Mesenchymal stem cell (in vitro differentiated cells and primary cell): ENCODE results near the gene REV3L. TPM values are rescaled to one million over a fixed set of nuclear protein-coding genes. Genes with fewer than 3 reads are reported as not detected.

ENCODE experiments used
- DNase-seq: peaks from one replicate; pipeline ENCODE4 v3.0.0-alpha.2; 2013
- H2AFZ ChIP-seq: one replicate; pipeline ENCODE4 v1.6.1; 2013; ENCODE audit warnings: low read depth, mild to moderate bottlenecking, control low read depth, inconsistent platforms, low read length, moderate library complexity
- H2AK5ac ChIP-seq: 2 replicates; pipeline ENCODE4 v1.6.1; 2013; ENCODE audit warnings: low read length, moderate library complexity, mild to moderate bottlenecking, inconsistent platforms; ENCODE audit not compliant: severe bottlenecking
- H2BK120ac ChIP-seq: one replicate; pipeline ENCODE4 v1.6.1; 2013; ENCODE audit warnings: low read depth, mild to moderate bottlenecking, inconsistent platforms, low read length, moderate library complexity
- H2BK12ac ChIP-seq, 2 experiments: one replicate each; pipeline ENCODE4 v1.6.1; 2013; ENCODE audit warnings: inconsistent platforms in 2 of 2, low read length in 2 of 2, mild to moderate bottlenecking in 2 of 2, moderate library complexity in 2 of 2, control low read depth in 1 of 2
- H2BK15ac ChIP-seq: one replicate; pipeline ENCODE4 v1.6.1; 2013; ENCODE audit warnings: mild to moderate bottlenecking, low read depth, inconsistent platforms; ENCODE audit not compliant: poor library complexity, severe bottlenecking
- H2BK5ac ChIP-seq: 2 replicates; pipeline ENCODE4 v1.6.1; 2013; ENCODE audit warnings: low read depth, mild to moderate bottlenecking, low read length, control low read depth, inconsistent platforms; ENCODE audit not compliant: poor library complexity, severe bottlenecking
- H3K14ac ChIP-seq, 2 experiments: one replicate each; pipeline ENCODE4 v1.6.1; 2013; ENCODE audit warnings: inconsistent platforms in 2 of 2, low read length in 2 of 2, control low read depth in 1 of 2, mild to moderate bottlenecking in 1 of 2, moderate library complexity in 1 of 2
- H3K18ac ChIP-seq, 2 experiments: one replicate each; pipeline ENCODE4 v1.6.1; 2013; ENCODE audit warnings: inconsistent platforms in 2 of 2, low read length in 2 of 2, control low read depth in 1 of 2, low read depth in 1 of 2, mild to moderate bottlenecking in 1 of 2
- H3K23ac ChIP-seq, 2 experiments: one replicate each; pipeline ENCODE4 v1.6.1; 2013; ENCODE audit warnings: inconsistent platforms in 2 of 2, low read length in 2 of 2, mild to moderate bottlenecking in 2 of 2, moderate library complexity in 2 of 2, control low read depth in 1 of 2
- H3K27ac ChIP-seq: 2 replicates; pipeline ENCODE4 v1.5.1; 2013; ENCODE audit warnings: mild to moderate bottlenecking, moderate library complexity, low read length, control low read depth, inconsistent platforms; ENCODE audit not compliant: poor library complexity, severe bottlenecking
- H3K27me3 ChIP-seq, 2 experiments: 2 replicates each; pipeline versions ENCODE4 v1.6.1 to v1.7.0; 2013; ENCODE audit warnings: low read length in 2 of 2, mild to moderate bottlenecking in 2 of 2, moderate library complexity in 2 of 2, control low read depth in 1 of 2, inconsistent platforms in 1 of 2; ENCODE audit not compliant: control insufficient read depth in 1 of 2, insufficient read depth in 1 of 2
- H3K36me3 ChIP-seq, 2 experiments: 2 replicates each; pipeline versions ENCODE4 v1.6.1 to v1.7.0; 2013; ENCODE audit warnings: low read length in 2 of 2, control low read depth in 1 of 2, inconsistent platforms in 1 of 2, low read depth in 1 of 2, mild to moderate bottlenecking in 1 of 2; ENCODE audit not compliant: insufficient read depth in 2 of 2, control insufficient read depth in 1 of 2
- H3K4ac ChIP-seq, 2 experiments: one replicate each; pipeline ENCODE4 v1.6.1; 2013; ENCODE audit warnings: inconsistent platforms in 2 of 2, low read length in 2 of 2, mild to moderate bottlenecking in 2 of 2, moderate library complexity in 2 of 2, control low read depth in 1 of 2, low read depth in 1 of 2
- H3K4me1 ChIP-seq: 2 replicates; pipeline ENCODE4 v1.6.1; 2013; ENCODE audit warnings: low read depth, low read length, control low read depth; ENCODE audit not compliant: control insufficient read depth, insufficient read depth
- H3K4me2 ChIP-seq: 2 replicates; pipeline ENCODE4 v1.6.1; 2013; ENCODE audit warnings: low read length, mild to moderate bottlenecking, inconsistent platforms; ENCODE audit not compliant: poor library complexity, severe bottlenecking
- H3K4me3 ChIP-seq, 2 experiments: 2 replicates each; pipeline versions ENCODE4 v1.5.1 to v1.7.0; 2013; ENCODE audit warnings: low read length in 2 of 2, mild to moderate bottlenecking in 2 of 2, control low read depth in 1 of 2, low read depth in 1 of 2; ENCODE audit not compliant: insufficient read depth in 1 of 2
- H3K79me1 ChIP-seq: replicated peaks from 2 replicates; pipeline ENCODE4 v1.6.1; 2013; ENCODE audit warnings: mild to moderate bottlenecking, control low read depth, low read length, inconsistent platforms; ENCODE audit not compliant: poor library complexity, severe bottlenecking
- H3K9ac ChIP-seq: 2 replicates; pipeline ENCODE4 v1.7.0; 2013; ENCODE audit warnings: mild to moderate bottlenecking, low read length, moderate library complexity
- H3K9me3 ChIP-seq: 2 replicates; pipeline ENCODE4 v1.7.0; 2013; ENCODE audit warnings: mild to moderate bottlenecking, low read length; ENCODE audit not compliant: control insufficient read depth
- H4K8ac ChIP-seq: one replicate; pipeline ENCODE4 v1.6.1; 2013; ENCODE audit warnings: inconsistent platforms, mild to moderate bottlenecking, low read length, moderate library complexity
- H4K91ac ChIP-seq: one replicate; pipeline ENCODE4 v1.6.1; 2013; ENCODE audit warnings: mild to moderate bottlenecking, low read length, inconsistent platforms
- WGBS: methylation state at CpG from one replicate; pipeline ENCODE4 v1.1.7; 2013; ENCODE audit warnings: mixed read lengths; 5-methylcytosine and 5-hydroxymethylcytosine counted together
- polyA plus RNA-seq, 2 experiments: library from polyadenylated mRNA; stranded (reverse); fragments of 200-250 nt; gene quantifications; one replicate each; pipeline ENCODE4 v1.2.3, GENCODE V29; 2013

The REV3L gene
- 7.5 TPM for polyA plus RNA-seq (2013, experiment 1 of 2)
- polyA plus RNA-seq (2013, experiment 2 of 2): 7.5 TPM

- Histone ChIP-seq H3K4ac (peak within 1 kb of the TSS; percentile 98 to 100), H2AFZ (peak within 1 kb of the TSS; percentile 89), H3K36me3 (peaks cover 4 to 8% of the 10 kb centered on the region in 2 experiments), H2BK15ac (peak within 1 kb of the TSS; percentile 99), H3K4me1 (no peaks in the 10 kb centered on the region), H3K4me2 (peak within 1 kb of the TSS; percentile 80), H4K8ac (peak within 1 kb of the TSS; percentile 98), H2BK12ac (peak within 1 kb of the TSS; percentile 50 to 86), H3K9ac (peak within 1 kb of the TSS; percentile 98), H4K91ac (peak within 1 kb of the TSS; percentile 99), H3K23ac (peak within 1 kb of the TSS in 1 of 2 experiments; percentile 97), H3K14ac (peak within 1 kb of the TSS in 1 of 2 experiments; percentile 100), H3K9me3 (no peaks in the 10 kb centered on the region), H3K79me1 (peaks cover 8% of the 10 kb centered on the region), H3K27me3 (no peaks in the 10 kb centered on the region), H3K27ac (peak within 1 kb of the TSS; percentile 99), H3K4me3 (peak within 1 kb of the TSS; percentile 92 to 94), H2AK5ac (peak within 1 kb of the TSS; percentile 7), H3K18ac (peak within 1 kb of the TSS; percentile 81 to 98), H2BK120ac (peak within 1 kb of the TSS; percentile 99), H2BK5ac (peak within 1 kb of the TSS; percentile 97)
- 1% methylated on average over 60 of the region's 84 CpGs for WGBS
- DNase-seq: peak; percentile 92
These were observed at the start of gene REV3L for GRCh38 chr6:111482959-111483735. TSS of gene REV3L (minus strand) at chr6:111483218. CDS start at chr6:111482888, 330 bp downstream.

DNA sequence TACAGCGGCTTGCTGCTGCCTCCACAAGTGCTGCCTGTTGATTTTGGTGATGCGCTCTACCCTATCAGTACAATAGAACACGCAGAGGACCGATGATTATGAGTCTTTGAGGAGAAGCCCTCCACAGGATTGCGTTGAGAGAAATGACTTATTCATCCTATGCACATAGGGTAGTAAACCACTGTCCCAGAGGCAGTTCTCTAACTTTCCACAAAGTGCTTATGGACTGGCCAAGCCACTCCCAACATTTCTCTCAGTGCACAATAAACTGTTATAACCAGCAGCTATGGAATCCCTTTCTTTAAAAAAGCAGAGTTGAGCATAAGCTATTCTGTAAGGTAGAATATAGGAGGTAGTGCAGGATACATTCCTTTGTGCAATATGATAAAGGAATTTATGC is 48.2 kb upstream of the REV3L start:
- H4K8ac ChIP-seq: no peak overlapping the region
- H3K4ac ChIP-seq: no peak overlapping the region
- H2AK5ac ChIP-seq: no peak overlapping the region
- no peak overlapping the region for H4K91ac ChIP-seq
- H3K18ac ChIP-seq: no peak overlapping the region
- no peak overlapping the region for H3K23ac ChIP-seq
- H3K36me3 ChIP-seq: no peaks in the 10 kb centered on the region
- no peak overlapping the region for H3K14ac ChIP-seq
- H2BK120ac ChIP-seq: no peak overlapping the region
- no peak overlapping the region for H2BK5ac ChIP-seq
- no peak overlapping the region for H3K9ac ChIP-seq
- H3K79me1 ChIP-seq: peaks cover 12% of the 10 kb centered on the region
- H2BK12ac ChIP-seq: no peak overlapping the region
- no peak overlapping the region for H3K27ac ChIP-seq
- no peak overlapping the region for H2AFZ ChIP-seq
- no peak overlapping the region for H3K4me3 ChIP-seq
- H3K4me2 ChIP-seq: no peak overlapping the region
- no peaks in the 10 kb centered on the region for H3K27me3 ChIP-seq
- H3K9me3 ChIP-seq: no peaks in the 10 kb centered on the region
- no peak for DNase-seq
- H2BK15ac ChIP-seq: no peak overlapping the region
- no peaks in the 10 kb centered on the region for H3K4me1 ChIP-seq
- whole genome bisulfite sequencing: 98% methylated on average over 5 of the region's 5 CpGs

DNA sequence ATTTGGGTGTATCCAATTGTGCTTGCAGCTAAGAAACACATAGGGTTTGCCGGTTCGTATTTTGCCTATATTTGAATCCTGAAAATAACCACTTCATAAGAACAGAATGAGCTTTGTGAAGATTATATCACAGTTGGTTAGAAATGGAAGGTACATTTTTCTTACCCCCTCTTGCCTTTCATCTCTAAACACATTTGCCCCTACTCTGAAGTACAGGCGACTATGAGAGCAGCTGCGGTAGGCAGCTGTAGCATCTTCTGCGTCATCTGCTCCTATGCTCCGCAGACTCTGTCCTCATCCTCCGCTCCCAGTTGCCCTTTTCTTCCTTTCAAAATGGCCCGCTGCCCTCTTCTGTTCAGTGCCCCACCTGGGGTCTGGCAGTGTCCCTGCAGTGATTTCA is 47.6 kb upstream of the REV3L start:
- H3K79me1 ChIP-seq: peaks cover 12% of the 10 kb centered on the region
- H3K36me3 ChIP-seq: no peaks in the 10 kb centered on the region
- no peak overlapping the region for H2AK5ac ChIP-seq
- H2BK12ac ChIP-seq: no peak overlapping the region
- no peak overlapping the region for H2BK15ac ChIP-seq
- H2BK5ac ChIP-seq: no peak overlapping the region
- H3K4ac ChIP-seq: no peak overlapping the region
- no peak overlapping the region for H4K91ac ChIP-seq
- H2BK120ac ChIP-seq: no peak overlapping the region
- 94% methylated on average over 6 of the region's 8 CpGs for WGBS
- H3K4me2 ChIP-seq: no peak overlapping the region
- no peak overlapping the region for H3K4me3 ChIP-seq
- H3K9me3 ChIP-seq: no peaks in the 10 kb centered on the region
- H3K27ac ChIP-seq: no peak overlapping the region
- no peak overlapping the region for H3K23ac ChIP-seq
- H4K8ac ChIP-seq: no peak overlapping the region
- H3K27me3 ChIP-seq: no peaks in the 10 kb centered on the region
- H3K18ac ChIP-seq: no peak overlapping the region
- no peak overlapping the region for H3K9ac ChIP-seq
- no peak overlapping the region for H3K14ac ChIP-seq
- H2AFZ ChIP-seq: no peak overlapping the region
- no peaks in the 10 kb centered on the region for H3K4me1 ChIP-seq
- DNase-seq: no peak

GRCh38 chr6:111530218-111530617 is 47.2 kb upstream of the REV3L start:
- H3K9ac ChIP-seq: no peak overlapping the region
- H2AFZ ChIP-seq: no peak overlapping the region
- no peak for DNase-seq
- H3K4me1 ChIP-seq: no peaks in the 10 kb centered on the region
- no peak overlapping the region for H3K23ac ChIP-seq
- H3K36me3 ChIP-seq: no peaks in the 10 kb centered on the region
- H4K8ac ChIP-seq: no peak overlapping the region
- WGBS: 88% methylated on average over 1 of the region's 2 CpGs
- no peak overlapping the region for H3K27ac ChIP-seq
- no peak overlapping the region for H3K18ac ChIP-seq
- no peak overlapping the region for H2BK120ac ChIP-seq
- H3K79me1 ChIP-seq: peaks cover 11% of the 10 kb centered on the region
- no peak overlapping the region for H2BK12ac ChIP-seq
- no peak overlapping the region for H3K4me3 ChIP-seq
- no peak overlapping the region for H3K14ac ChIP-seq
- H2AK5ac ChIP-seq: no peak overlapping the region
- no peak overlapping the region for H3K4ac ChIP-seq
- no peak overlapping the region for H2BK15ac ChIP-seq
- no peak overlapping the region for H4K91ac ChIP-seq
- no peak overlapping the region for H2BK5ac ChIP-seq
- no peaks in the 10 kb centered on the region for H3K9me3 ChIP-seq
- no peak overlapping the region for H3K4me2 ChIP-seq
- H3K27me3 ChIP-seq: no peaks in the 10 kb centered on the region
